K562 (cell line): ENCODE data around the gene LAMA3. TPM values are rescaled to one million over a fixed set of nuclear protein-coding genes. Genes with fewer than 3 reads are reported as not detected.

ENCODE experiments used
- ATAC-seq: fragments of 200-7000 bp; cut with Tn5 transposase; 3 replicates; pipeline ENCODE4 v1.9.1; 2020; ENCODE audit warnings: moderate library complexity
- BruUV-seq: library from RNA; stranded (reverse); fragments of 400-500 nt; replicated peaks from 2 replicates; lab custom pipeline; 2021; lab: Mats Ljungman, UMichigan
- CTCF ChIA-PET: fragments of 300-600 bp; formaldehyde crosslinking; extraction: SDS; loops from one replicate; lab custom pipeline; 2021; ENCODE audit warnings: low intra/inter-chr PET ratio; lab: Yijun Ruan, JAX
- POLR2A ChIA-PET: fragments of 300-600, 350-650 bp; sonication (Branson Sonifier 250); formaldehyde crosslinking; extraction: SDS; loops from one replicate; lab custom pipeline; 2021; ENCODE audit warnings: antibody characterized with exemption, inconsistent platforms; lab: Yijun Ruan, JAX
- DNase-seq, 4 experiments: peaks; one replicate each; pipeline versions ENCODE4 v3.0.0 to v3.0.0-alpha.2; 2011 to 2018; ENCODE audit warnings: low spot score in 3 of 4, mixed read lengths in 3 of 4; ENCODE audit errors: extremely low read depth in 1 of 4
- FAIRE-seq: peaks from 2 replicates; lab custom pipeline; 2011; peaks lifted over from hg19 to GRCh38; lab: Jason Lieb, UNC
- H2AFZ ChIP-seq: 2 replicates; pipeline ENCODE4 v1.6.0; 2011; ENCODE audit warnings: low read depth, low read length, control low read depth, inconsistent platforms
- H3K27ac ChIP-seq: fragments of 200-600 bp; 3 replicates; pipeline ENCODE4 v1.8.0; 2011; ENCODE audit warnings: low read depth, mild to moderate bottlenecking, control low read depth, inconsistent platforms, low read length, moderate library complexity, mixed read lengths; ENCODE audit errors: extremely low read depth
- H3K27me3 ChIP-seq, 2 experiments: fragments of 300-600 bp in 1 of 2; 2 replicates in 1 of 2; 3 replicates in 1 of 2; pipeline versions ENCODE4 v1.6.0 to v1.8.0; 2011; ENCODE audit warnings: inconsistent platforms in 2 of 2, low read length in 2 of 2, mild to moderate bottlenecking in 1 of 2, mixed read lengths in 1 of 2, moderate library complexity in 1 of 2; ENCODE audit not compliant: control insufficient read depth in 2 of 2, insufficient read depth in 2 of 2
- H3K36me3 ChIP-seq: fragments of 300-600 bp; 3 replicates; pipeline ENCODE4 v1.8.0; 2011; ENCODE audit warnings: mild to moderate bottlenecking, low read length, inconsistent platforms; ENCODE audit not compliant: control insufficient read depth, insufficient read depth
- H3K4me1 ChIP-seq, 2 experiments: fragments of 200-600 bp in 1 of 2; replicated peaks in 1 of 2; 2 replicates in 1 of 2; 3 replicates in 1 of 2; pipeline versions ENCODE4 v1.5.1 to v1.8.0; 2011; ENCODE audit warnings: inconsistent platforms in 2 of 2, low read length in 2 of 2, mild to moderate bottlenecking in 1 of 2, mixed read lengths in 1 of 2, moderate library complexity in 1 of 2; ENCODE audit not compliant: control insufficient read depth in 2 of 2, insufficient read depth in 2 of 2
- H3K4me2 ChIP-seq: 2 replicates; pipeline ENCODE4 v1.6.1; 2011; ENCODE audit warnings: low read length, control low read depth, inconsistent platforms, mixed read lengths; ENCODE audit not compliant: insufficient read depth
- H3K4me3 ChIP-seq: fragments of 200-600 bp; sonication (generic), shearing (Covaris generic); 2 replicates; pipeline ENCODE4 v1.5.1; 2016; ENCODE audit warnings: control low read depth, inconsistent platforms
- H3K79me2 ChIP-seq: fragments of 200-600 bp; 3 replicates; pipeline ENCODE4 v1.8.0; 2011; ENCODE audit warnings: low read length, inconsistent platforms; ENCODE audit not compliant: control insufficient read depth, insufficient read depth
- H3K9ac ChIP-seq, 2 experiments: 2 replicates each; pipeline versions ENCODE4 v1.6.0 to v1.6.1; 2011; ENCODE audit warnings: low read depth in 2 of 2, low read length in 2 of 2, control low read depth in 1 of 2, inconsistent platforms in 1 of 2, mild to moderate bottlenecking in 1 of 2, mixed read lengths in 1 of 2; ENCODE audit not compliant: insufficient read depth in 1 of 2
- H3K9me1 ChIP-seq: one replicate; pipeline ENCODE4 v1.6.0; 2011; ENCODE audit warnings: inconsistent platforms, mild to moderate bottlenecking, low read length, moderate library complexity; ENCODE audit not compliant: control insufficient read depth, insufficient read depth
- H3K9me3 ChIP-seq: replicated peaks from 2 replicates; pipeline ENCODE4 v1.5.1; 2011; ENCODE audit warnings: low read depth, low read length, inconsistent platforms; ENCODE audit not compliant: control insufficient read depth, insufficient read depth
- H4K20me1 ChIP-seq: replicated peaks from 2 replicates; pipeline ENCODE4 v1.6.1; 2011; ENCODE audit warnings: low read length, inconsistent platforms, mixed read lengths; ENCODE audit not compliant: control insufficient read depth, insufficient read depth
- ARID3A ChIP-seq: IDR thresholded peaks from 2 replicates; pipeline ENCODE4 v1.6.1; 2012; ENCODE audit warnings: low read depth, low read length, improper control_type of control experiment, borderline replicate concordance
- DMBX1 ChIP-seq: fragments of 250-450 bp; sonication (Bioruptor Pico); IDR thresholded peaks from 2 replicates; pipeline ENCODE4 v1.8.0; 2022; ENCODE audit warnings: inconsistent platforms, mild to moderate bottlenecking, moderate library complexity, borderline replicate concordance
- KLF13 ChIP-seq: fragments of 450-650 bp; IDR thresholded peaks from 2 replicates; pipeline ENCODE4 v1.6.1; 2016; ENCODE audit warnings: missing genetic modification characterization, low read depth, mild to moderate bottlenecking, missing compliant biosample characterization, moderate library complexity, borderline replicate concordance
- LCOR ChIP-seq: sonication (generic); formaldehyde crosslinking; IDR thresholded peaks from 2 replicates; pipeline ENCODE4 v1.8.0; 2022; ENCODE audit warnings: mild to moderate bottlenecking, missing genetic modification reagents
- MIER1 ChIP-seq: fragments of 450-650 bp; IDR thresholded peaks from 2 replicates; pipeline ENCODE4 v1.6.1; 2016; ENCODE audit warnings: antibody characterized with exemption, mild to moderate bottlenecking, low read depth
- MTA2 ChIP-seq: fragments of 450-650 bp; IDR thresholded peaks from 2 replicates; pipeline ENCODE4 v1.6.1; 2016; ENCODE audit warnings: low read depth
- NFE2 ChIP-seq: IDR thresholded peaks from 2 replicates; pipeline ENCODE4 v1.6.1; 2014; ENCODE audit warnings: antibody characterized with exemption, low read depth
- NR2C2 ChIP-seq, 2 experiments: fragments of 200-800 bp in 1 of 2; sonication (Bioruptor generic) in 1 of 2; sonication (generic) in 1 of 2; formaldehyde crosslinking in 1 of 2; IDR thresholded peaks; 2 replicates each; pipeline versions ENCODE4 v1.6.1 to v1.8.0; 2016 to 2022; ENCODE audit warnings: mild to moderate bottlenecking in 1 of 2, missing compliant biosample characterization in 1 of 2, missing genetic modification characterization in 1 of 2, missing genetic modification reagents in 1 of 2
- TEAD1 ChIP-seq, 2 experiments: fragments of 450-650 bp in 1 of 2; sonication (generic) in 1 of 2; formaldehyde crosslinking; IDR thresholded peaks; 2 replicates each; pipeline versions ENCODE4 v1.4.0 to v1.8.0; 2020 to 2022; ENCODE audit warnings: mild to moderate bottlenecking in 2 of 2, missing genetic modification reagents in 1 of 2
- ZC3H11A ChIP-seq: IDR thresholded peaks from 2 replicates; pipeline ENCODE4 v1.6.1; 2012; ENCODE audit warnings: low read depth, low read length, improper control_type of control experiment
- ZNF133 ChIP-seq: fragments of 250-450 bp; sonication (Bioruptor Pico); IDR thresholded peaks from 2 replicates; pipeline ENCODE4 v1.4.0; 2020; ENCODE audit warnings: mild to moderate bottlenecking
- ZNF197 ChIP-seq: fragments of 200-800 bp; sonication (Bioruptor generic); IDR thresholded peaks from 2 replicates; pipeline ENCODE4 v1.6.1; 2016; ENCODE audit warnings: low read depth, missing genetic modification characterization, missing compliant biosample characterization
- ZNF707 ChIP-seq: fragments of 250-450 bp; sonication (Bioruptor Pico); conservative IDR thresholded peaks from 2 replicates; pipeline ENCODE4 v1.8.0; 2022; ENCODE audit warnings: inconsistent platforms, mild to moderate bottlenecking, moderate library complexity
- WGBS: fragments of 100-300 bp; shearing (Covaris generic); methylation state at CpG from one replicate; pipeline ENCODE4 v1.1.6; 2016; ENCODE audit warnings: low coverage, mixed read lengths; ENCODE audit not compliant: insufficient coverage; ENCODE audit errors: missing lambda C conversion rate; 5-methylcytosine and 5-hydroxymethylcytosine counted together
- in situ Hi-C: fragments of 300-500 bp; cut with MboI; formaldehyde crosslinking; loops from 4 replicates; pipeline ENCODE4 v1.15.0; 2018; ENCODE audit warnings: inconsistent platforms, mixed read lengths
- intact Hi-C: fragments of 100-400 bp; cut with micrococcal nuclease; formaldehyde crosslinking; loops from 2 replicates; pipeline ENCODE4 v1.14.2; 2022
- polyA plus RNA-seq, 8 experiments: library from polyadenylated mRNA; depleted of rRNA in 4 of 8; stranded (reverse) in 5 of 8; unstranded in 3 of 8; fragments of >200 nt; fragmentation: Nextera tagmentation in 2 of 8; fragmentation: Illumina TruSeq in 1 of 8; extraction: Ambion mirVana in 2 of 8; extraction: Trizol in 1 of 8; gene quantifications; 2 replicates each; pipeline versions ENCODE4 v1.2.1 to v1.2.3, GENCODE V29; 2011 to 2014; ENCODE audit warnings: inconsistent platforms in 1 of 8, missing spikeins in 1 of 8
- total RNA-seq, 7 experiments: library from RNA; depleted of rRNA in 6 of 7; stranded (reverse); fragments of >200 nt in 6 of 7; fragmentation: Illumina TruSeq in 2 of 7; extraction: Trizol in 2 of 7; gene quantifications; 2 replicates each; pipeline versions ENCODE4 v1.2.1 to v1.2.3, GENCODE V29; 2011 to 2021; ENCODE audit warnings: low replicate concordance in 1 of 7

Gene LAMA3
- total and polyA plus RNA-seq, 9 of the 15 experiments (the other 6 are each of a cell fraction or from before 2014, with no cell fraction given), result 0.07 TPM; not detected in 8

- no peak for TF ChIP-seq MIER1
- no peak for TF ChIP-seq ZNF197 (CRISPR knock-in tag)
- no peak for TF ChIP-seq NR2C2 (CRISPR knock-in tag; IDR thresholded peaks at IDR 0.05)
- no peak for TF ChIP-seq NR2C2 (tag; IDR thresholded peaks at IDR 0.05)
- TF ChIP-seq ARID3A, result no peak
- no peak for TF ChIP-seq KLF13 (tag)
- TF ChIP-seq LCOR (CRISPR knock-in tag), result no peak
- TF ChIP-seq ZNF707, result no peak
- TF ChIP-seq ZC3H11A, result no peak
- TF ChIP-seq DMBX1, result no peak
- TF ChIP-seq NFE2, result no peak
- TF ChIP-seq ZNF133 (CRISPR knock-in tag), result no peak
- TF ChIP-seq MTA2, result no peak
- no peak for TF ChIP-seq TEAD1 (CRISPR knock-in tag; IDR thresholded peaks at IDR 0.05)
- H3K79me2 ChIP-seq, result no peaks in the 10 kb centered on the region
- no peak overlapping the region for H3K4me3 ChIP-seq
- CTCF ChIA-PET, result no interaction called here
- H3K27me3 ChIP-seq, result no peaks in the 10 kb centered on the region
- ATAC-seq (no peak), FAIRE-seq (no peak), DNase-seq (no peak)
- POLR2A ChIA-PET, result interaction anchor here (1.1 kb wide), 1 partner anchor 10 kb away, joined by 3 read pairs; no protein-coding TSS in a partner anchor
- no TSS peak for BruUV-seq
- H4K20me1 ChIP-seq, result no peaks in the 10 kb centered on the region
- no peaks in the 10 kb centered on the region for H3K36me3 ChIP-seq
- no peak overlapping the region for H3K4me2 ChIP-seq
- no peak overlapping the region for H3K9ac ChIP-seq
- no peaks in the 10 kb centered on the region for H3K9me1 ChIP-seq
- H3K9me3 ChIP-seq, result no peaks in the 10 kb centered on the region
- intact Hi-C loops, result no loop called here
- in situ Hi-C loops, result no loop called here
- no peaks in the 10 kb centered on the region for H3K4me1 ChIP-seq
- WGBS, result 0% methylated on average over 1 of the region's 1 CpG
- H2AFZ ChIP-seq, result no peak overlapping the region
- no peak overlapping the region for H3K27ac ChIP-seq
Measured at GRCh38 chr18:23933407-23933806, 244.2 kb downstream of the LAMA3 start.
